GM18499 (cell line): ENCODE measurements around the gene BEND2.

ENCODE experiments used
- ATAC-seq: cut with Tn5 transposase; IDR thresholded peaks from one replicate; pipeline ENCODE4 v1.9.1; 2021; ENCODE audit warnings: moderate number of reproducible peaks; ENCODE audit not compliant: insufficient read depth, unreplicated experiment

Gene BEND2

GRCh38 chrX:18146954-18147353 is 73.7 kb downstream of the BEND2 start:
- no peak for ATAC-seq

- no peak for ATAC-seq
These were observed 74.7 kb downstream of the BEND2 start for GRCh38 chrX:18146009-18146408.

- ATAC-seq, result no peak
These were observed 83.9 kb downstream of the BEND2 start for GRCh38 chrX:18136816-18137215.

GRCh38 chrX:18133605-18134004 is 87.1 kb downstream of the BEND2 start:
- no peak for ATAC-seq

GRCh38 chrX:18129690-18130089 is 91.0 kb downstream of the BEND2 start:
- no peak for ATAC-seq

- no peak for ATAC-seq
These were observed 93.7 kb downstream of the BEND2 start for GRCh38 chrX:18126971-18127370.

- no peak for ATAC-seq
These were observed 100.8 kb downstream of the BEND2 start for GRCh38 chrX:18119856-18120255.
